ENCODE measurements around the gene CEP70.
"Not testable (repeated sequence)": the region's sequence is repeated elsewhere in the genome, so short reads cannot be mapped to it uniquely, and the experiment has no call there.

The CEP70 gene

GRCh38 chr3:138469874-138470273, 124.2 kb downstream of the CEP70 start:
- DNase-seq (ENCODE audit: low read depth, low spot score) = no peak

DNA sequence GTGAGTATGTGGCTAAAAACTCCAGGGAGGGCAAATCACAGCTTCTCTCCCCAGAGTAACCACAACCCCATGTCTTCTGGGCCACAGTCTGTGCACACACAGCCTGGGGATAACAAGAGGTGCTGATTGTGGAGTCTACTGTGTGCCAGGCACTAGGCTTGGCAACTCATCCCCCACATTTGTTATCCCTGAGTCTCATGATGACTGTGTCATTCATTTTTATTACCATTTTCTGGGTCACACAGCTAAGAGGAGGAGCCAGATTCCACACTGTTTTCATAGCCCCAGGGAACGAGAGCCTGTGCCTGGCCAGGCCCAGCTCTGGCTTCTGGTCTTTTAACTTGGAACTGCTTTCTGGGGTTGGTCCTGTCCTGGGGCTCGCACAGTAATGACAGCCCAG, 125.2 kb downstream of the CEP70 start:
- peak; percentile 71 for DNase-seq (ENCODE audit: low read depth, low spot score)

GRCh38 chr3:138468451-138468850, 125.6 kb downstream of the CEP70 start:
- DNase-seq (ENCODE audit: low read depth, low spot score) = no peak

DNA sequence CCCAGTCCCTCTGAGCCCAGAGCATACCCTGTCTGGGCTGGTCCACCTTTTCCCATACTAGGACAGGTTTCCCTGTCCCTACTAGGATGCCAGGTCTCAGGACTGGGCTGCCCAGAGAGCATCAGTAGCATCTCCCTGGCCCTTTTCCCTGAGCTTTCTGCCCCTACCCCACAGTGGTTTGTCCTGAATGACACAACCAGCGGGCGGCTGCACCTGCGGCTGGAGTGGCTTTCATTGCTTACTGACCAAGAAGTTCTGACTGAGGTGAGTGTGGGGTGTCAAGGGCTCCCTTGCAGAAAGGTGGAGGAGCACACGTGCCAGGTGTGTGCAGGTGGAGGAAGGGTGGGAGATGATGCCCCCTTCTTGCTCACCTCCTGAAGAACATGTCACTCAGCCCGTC, 126.1 kb downstream of the CEP70 start:
- no peak for DNase-seq (ENCODE audit: low read depth, low spot score)

- no peak for DNase-seq (ENCODE audit: low read depth, low spot score)
Observed at GRCh38 chr3:138465925-138466324, 128.1 kb downstream of the CEP70 start.

- no peak for DNase-seq (ENCODE audit: low read depth, low spot score)
Observed at GRCh38 chr3:138465451-138465850, 128.6 kb downstream of the CEP70 start.

DNA sequence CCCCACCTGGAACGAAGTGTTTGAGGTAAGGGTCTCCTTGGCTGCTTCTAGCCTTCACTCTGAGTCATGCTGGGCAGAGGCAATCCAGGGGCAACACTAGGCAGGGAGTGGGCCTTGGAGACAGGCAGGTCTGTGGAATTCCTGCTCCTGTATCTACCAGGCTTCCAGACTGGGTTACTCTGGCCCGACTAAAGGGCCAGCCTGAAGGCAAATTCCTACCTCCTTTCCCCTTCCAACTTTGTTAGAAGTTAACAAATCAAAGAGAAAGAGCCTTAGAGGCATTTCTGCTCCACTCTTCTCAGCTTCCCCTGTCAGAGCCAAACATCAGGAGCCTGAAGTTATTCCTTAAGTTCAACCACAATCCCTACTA, 129.6 kb downstream of the CEP70 start:
- DNase-seq (ENCODE audit: low read depth, low spot score) = peak; percentile 85

GRCh38 chr3:138463724-138464490, 130.2 kb downstream of the CEP70 start:
- DNase-seq (ENCODE audit: low read depth, low spot score) = no peak

- no peak for DNase-seq (ENCODE audit: low read depth, low spot score)
Observed at GRCh38 chr3:138461896-138462295, 132.2 kb downstream of the CEP70 start.

GRCh38 chr3:138461246-138461645, 132.8 kb downstream of the CEP70 start:
- no peak for DNase-seq (ENCODE audit: low read depth, low spot score)

- DNase-seq (ENCODE audit: low read depth, low spot score) = no peak
Observed at GRCh38 chr3:138460536-138461205, 133.4 kb downstream of the CEP70 start.

DNA sequence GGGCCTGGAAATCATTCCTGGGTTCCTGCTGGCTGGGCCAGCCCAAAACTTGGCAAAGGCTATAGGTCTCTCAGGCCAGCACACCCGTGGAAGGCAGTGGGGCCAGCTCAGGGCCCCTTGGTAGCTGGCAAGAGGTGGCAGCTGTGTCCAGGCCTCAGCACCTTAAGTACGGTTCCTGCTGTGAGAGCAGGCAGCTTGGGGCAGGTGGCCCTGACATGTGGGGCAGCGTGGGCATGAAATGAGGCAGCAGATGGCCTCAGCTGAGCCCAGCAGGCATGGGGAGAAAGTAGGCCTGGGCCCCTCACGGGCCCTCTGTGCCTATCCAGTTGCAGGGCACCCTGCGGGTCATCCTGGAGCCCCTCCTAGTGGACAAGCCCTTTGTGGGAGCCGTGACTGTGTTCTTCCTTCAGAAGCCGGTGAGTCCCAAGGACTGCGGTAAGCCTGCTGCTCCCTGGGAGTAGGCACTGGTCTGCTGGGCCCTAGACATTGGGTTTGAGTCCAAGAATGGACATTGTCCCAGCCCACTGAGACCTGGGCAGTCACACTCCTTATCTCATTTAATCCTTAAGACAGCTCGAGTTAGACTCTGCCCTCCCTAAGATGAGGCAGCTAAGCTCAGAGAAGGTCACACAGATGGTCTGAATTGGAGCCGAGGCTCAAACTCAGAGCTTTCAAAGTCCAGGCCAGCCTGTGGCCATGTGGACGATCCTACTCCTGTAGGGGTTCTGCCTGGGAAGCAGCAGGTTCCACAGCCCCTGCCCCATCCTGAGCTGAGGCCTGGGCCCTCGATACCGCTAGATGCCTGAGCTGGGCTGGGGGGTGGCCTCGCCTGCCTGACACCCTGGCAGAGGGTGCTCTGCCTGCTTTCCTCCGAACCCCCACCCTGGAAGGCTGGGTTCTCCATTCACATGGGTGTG, 134.2 kb downstream of the CEP70 start:
- DNase-seq (ENCODE audit: low read depth, low spot score) = no peak

DNA sequence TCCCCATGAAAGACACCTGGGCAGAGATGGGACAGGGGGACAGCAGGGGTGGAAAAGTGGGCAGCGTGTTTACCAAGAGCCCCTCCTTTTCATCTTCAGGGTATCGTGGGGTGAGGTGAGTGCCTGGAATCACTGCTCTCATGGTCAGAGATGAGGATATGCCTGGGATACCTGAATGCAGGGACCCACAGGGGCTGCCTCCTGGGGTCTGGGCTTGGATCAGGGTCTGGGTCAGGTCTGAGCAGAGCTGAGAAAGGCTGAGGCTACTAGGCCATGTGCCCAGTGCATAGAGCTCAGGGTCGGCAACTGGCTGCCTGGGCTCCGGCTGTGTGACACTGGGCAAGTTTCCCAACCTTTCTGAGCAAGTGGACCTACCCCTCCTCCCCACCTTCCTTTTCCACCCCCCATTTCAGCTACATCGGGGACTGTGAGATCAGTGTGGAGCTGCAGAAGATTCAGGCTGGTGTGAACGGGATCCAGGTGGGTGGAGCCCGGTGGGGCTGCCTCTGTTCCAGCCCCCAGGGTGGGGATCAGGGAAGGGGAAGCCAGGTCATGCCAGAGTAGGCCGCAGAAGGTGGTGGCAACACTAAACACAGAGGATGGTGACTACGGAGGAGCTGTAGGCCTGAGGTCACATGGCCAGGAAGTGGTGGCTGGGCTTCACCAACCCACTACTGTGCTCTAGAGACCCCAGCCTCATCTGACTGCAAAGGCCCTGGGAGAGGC, 135.1 kb downstream of the CEP70 start:
- no peak for DNase-seq (ENCODE audit: low read depth, low spot score)

- DNase-seq (ENCODE audit: low read depth, low spot score) = peak; percentile 70
Observed at GRCh38 chr3:138457863-138458735, 136.0 kb downstream of the CEP70 start.

GRCh38 chr3:138456961-138457862, 136.8 kb downstream of the CEP70 start:
- DNase-seq (ENCODE audit: low read depth, low spot score) = no peak

DNA sequence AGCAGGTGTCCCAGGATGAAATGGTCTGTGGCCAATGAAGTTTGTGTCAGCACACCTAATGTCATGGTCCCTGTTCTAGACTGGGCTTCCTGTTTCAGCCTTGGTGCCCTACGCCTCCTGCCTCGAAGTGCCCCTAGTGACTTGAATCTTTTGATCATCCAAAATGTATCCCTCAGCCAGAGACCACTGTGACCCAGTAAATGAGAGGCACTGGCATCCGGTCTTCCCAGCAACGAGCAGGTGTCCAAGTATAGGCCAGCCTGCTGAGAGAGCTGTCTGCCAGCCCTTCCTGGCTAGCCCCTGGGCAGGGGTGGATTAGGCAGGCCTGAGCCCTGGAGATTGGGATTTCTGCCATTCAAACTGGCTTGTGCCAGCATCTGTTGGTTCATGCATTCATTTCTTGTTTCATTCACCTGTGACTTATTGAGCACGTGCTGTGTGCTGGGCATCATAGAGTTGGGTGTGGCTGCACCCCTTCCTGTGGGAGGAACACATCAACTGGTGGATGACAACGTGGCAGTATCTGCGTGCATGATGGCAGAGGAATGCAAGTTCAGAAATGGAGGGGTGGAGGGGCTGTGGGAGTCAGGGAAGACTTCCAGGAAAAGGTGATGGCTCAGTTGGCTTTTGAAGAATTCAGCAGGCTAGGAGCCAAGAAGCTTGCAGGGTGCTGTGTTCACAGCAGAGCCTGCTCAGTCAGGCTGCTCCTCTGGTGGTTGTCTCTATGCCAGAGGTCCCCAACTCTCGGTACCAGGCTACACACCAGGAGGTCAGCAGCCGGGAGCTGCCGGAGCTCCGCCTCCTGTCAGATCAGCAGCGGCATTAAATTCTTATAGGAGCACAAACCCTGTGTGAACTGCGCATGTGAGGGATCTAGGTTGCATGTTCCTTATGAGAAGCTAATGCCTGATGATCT, 138.0 kb downstream of the CEP70 start:
- no peak for DNase-seq (ENCODE audit: low read depth, low spot score)

- not testable (repeated sequence) for DNase-seq (ENCODE audit: low read depth, low spot score)
Observed at GRCh38 chr3:138453940-138454339, 140.1 kb downstream of the CEP70 start.

GRCh38 chr3:138452436-138452835, 141.6 kb downstream of the CEP70 start:
- DNase-seq (ENCODE audit: low read depth, low spot score) = peak; percentile 64
